HepG2 (cell line): ENCODE results near the gene FOSL2. TPM values are rescaled to one million over a fixed set of nuclear protein-coding genes. Genes with fewer than 3 reads are reported as not detected.
A peak's percentile ranks its signal among the peaks of the same experiment; 100 is the strongest.

ENCODE experiments used
- DNMT1 ChIP-seq: sonication (generic); formaldehyde crosslinking; IDR thresholded peaks from 2 replicates; pipeline ENCODE4 v1.5.1; 2020; ENCODE audit warnings: mild to moderate bottlenecking, missing genetic modification reagents
- ELF3 ChIP-seq: IDR thresholded peaks from 2 replicates; pipeline ENCODE4 v1.6.1; 2016; ENCODE audit warnings: missing genetic modification reagents, missing compliant biosample characterization
- ERF ChIP-seq: IDR thresholded peaks from 2 replicates; pipeline ENCODE4 v1.6.1; 2018; ENCODE audit warnings: missing biosample characterization, missing genetic modification reagents
- ETV5 ChIP-seq: IDR thresholded peaks from 2 replicates; pipeline ENCODE4 v1.6.1; 2018; ENCODE audit warnings: missing biosample characterization, missing genetic modification reagents, inconsistent platforms, borderline replicate concordance
- FOXP1 ChIP-seq, 2 experiments: fragments of 450-650 bp in 1 of 2; IDR thresholded peaks; 2 replicates each; pipeline ENCODE4 v1.6.1; 2017 to 2018; ENCODE audit warnings: antibody characterized with exemption in 1 of 2
- GATAD1 ChIP-seq: IDR thresholded peaks from 2 replicates; pipeline ENCODE4 v1.6.1; 2016; ENCODE audit warnings: missing genetic modification reagents, missing compliant biosample characterization
- ISX ChIP-seq: sonication (generic); formaldehyde crosslinking; conservative IDR thresholded peaks from 2 replicates; pipeline ENCODE4 v1.5.0; 2020; ENCODE audit warnings: missing genetic modification reagents
- NFIC ChIP-seq: IDR thresholded peaks from 2 replicates; pipeline ENCODE4 v1.6.1; 2012; ENCODE audit warnings: mild to moderate bottlenecking, low read length, inconsistent platforms
- NFRKB ChIP-seq: fragments of 450-650 bp; IDR thresholded peaks from 2 replicates; pipeline ENCODE4 v1.6.1; 2017
- NRL ChIP-seq: sonication (generic); formaldehyde crosslinking; IDR thresholded peaks from 2 replicates; pipeline ENCODE4 v1.5.0; 2020; ENCODE audit warnings: missing genetic modification reagents, mild to moderate bottlenecking, moderate library complexity, borderline replicate concordance
- SALL1 ChIP-seq: sonication (generic); formaldehyde crosslinking; IDR thresholded peaks from 2 replicates; pipeline ENCODE4 v1.8.0; 2022; ENCODE audit warnings: mild to moderate bottlenecking, missing genetic modification reagents
- SETDB1 ChIP-seq: sonication (generic); formaldehyde crosslinking; IDR thresholded peaks from 2 replicates; pipeline ENCODE4 v1.5.1; 2020; ENCODE audit warnings: missing genetic modification reagents, mild to moderate bottlenecking, borderline replicate concordance
- TBX2 ChIP-seq: sonication (generic); formaldehyde crosslinking; IDR thresholded peaks from 2 replicates; pipeline ENCODE4 v1.5.0; 2020; ENCODE audit warnings: missing genetic modification reagents, mild to moderate bottlenecking, borderline replicate concordance
- TRIM24 ChIP-seq: sonication (generic); formaldehyde crosslinking; IDR thresholded peaks from 2 replicates; pipeline ENCODE4 v1.8.0; 2022; ENCODE audit warnings: mild to moderate bottlenecking, missing genetic modification reagents
- ZFP41 ChIP-seq: sonication (generic); formaldehyde crosslinking; IDR thresholded peaks from 2 replicates; pipeline ENCODE4 v1.4.0; 2020; ENCODE audit warnings: mild to moderate bottlenecking, missing genetic modification reagents, borderline replicate concordance
- ZFP82 ChIP-seq: sonication (generic); formaldehyde crosslinking; IDR thresholded peaks from 2 replicates; pipeline ENCODE4 v1.5.1; 2020; ENCODE audit warnings: mild to moderate bottlenecking, missing genetic modification reagents, borderline replicate concordance
- ZKSCAN8 ChIP-seq: IDR thresholded peaks from 2 replicates; pipeline ENCODE4 v1.6.1; 2016; ENCODE audit warnings: borderline replicate concordance, missing genetic modification reagents, missing compliant biosample characterization
- ZNF326 ChIP-seq: sonication (generic); formaldehyde crosslinking; IDR thresholded peaks from 2 replicates; pipeline ENCODE4 v1.4.0; 2020; ENCODE audit warnings: missing genetic modification reagents, borderline replicate concordance
- ZNF331 ChIP-seq: sonication (generic); formaldehyde crosslinking; IDR thresholded peaks from 2 replicates; pipeline ENCODE4 v1.4.0; 2020; ENCODE audit warnings: missing genetic modification reagents
- ZNF460 ChIP-seq: sonication (generic); formaldehyde crosslinking; IDR thresholded peaks from 2 replicates; pipeline ENCODE4 v1.5.1; 2020; ENCODE audit warnings: missing genetic modification reagents, mild to moderate bottlenecking, borderline replicate concordance
- ZNF569 ChIP-seq: sonication (generic); formaldehyde crosslinking; IDR thresholded peaks from 2 replicates; pipeline ENCODE4 v1.5.0; 2020; ENCODE audit warnings: mild to moderate bottlenecking, missing genetic modification reagents, moderate library complexity, borderline replicate concordance
- ZNF607 ChIP-seq: sonication (generic); formaldehyde crosslinking; IDR thresholded peaks from 2 replicates; pipeline ENCODE4 v1.5.1; 2020; ENCODE audit warnings: missing genetic modification reagents, mild to moderate bottlenecking, borderline replicate concordance
- ZNF746 ChIP-seq: sonication (generic); formaldehyde crosslinking; IDR thresholded peaks from 2 replicates; pipeline ENCODE4 v1.8.0; 2022; ENCODE audit warnings: mild to moderate bottlenecking, missing genetic modification reagents
- ZNF792 ChIP-seq: IDR thresholded peaks from 2 replicates; pipeline ENCODE4 v1.6.1; 2016
- ZNF883 ChIP-seq: sonication (generic); formaldehyde crosslinking; IDR thresholded peaks from 2 replicates; pipeline ENCODE4 v1.5.1; 2020; ENCODE audit warnings: mild to moderate bottlenecking, missing genetic modification reagents; ENCODE audit errors: not compliant biosample characterization
- ZSCAN12 ChIP-seq: sonication (generic); formaldehyde crosslinking; IDR thresholded peaks from 2 replicates; pipeline ENCODE4 v1.9.0; 2021; ENCODE audit warnings: mild to moderate bottlenecking, missing genetic modification reagents
- polyA plus RNA-seq, 8 experiments: library from polyadenylated mRNA; depleted of rRNA in 3 of 8; stranded (reverse) in 7 of 8; unstranded in 1 of 8; fragments of >200 nt; fragmentation: Illumina TruSeq in 4 of 8; extraction: Trizol in 4 of 8; gene quantifications; 2 replicates each; pipeline versions ENCODE4 v1.2.1 to v1.2.3, GENCODE V29; 2011 to 2016; ENCODE audit warnings: low read depth in 4 of 8, missing spikeins in 1 of 8, mixed read lengths in 1 of 8; ENCODE audit not compliant: insufficient read depth in 1 of 8
- total RNA-seq, 5 experiments: library from RNA; depleted of rRNA; stranded (reverse); fragments of >200 nt; fragmentation: Illumina TruSeq; extraction: Trizol; gene quantifications; 2 replicates each; pipeline ENCODE4 v1.2.3, GENCODE V29; 2016; ENCODE audit warnings: low read depth in 1 of 5
- TF ChIP-seq, protein P1 (sequence below): sonication (generic); formaldehyde crosslinking; IDR thresholded peaks from 2 replicates; pipeline ENCODE4 v1.5.0; 2020; ENCODE audit warnings: missing genetic modification reagents
- TF ChIP-seq, protein P2 (sequence below): sonication (generic); formaldehyde crosslinking; conservative IDR thresholded peaks from 2 replicates; pipeline ENCODE4 v1.4.0; 2020; ENCODE audit warnings: missing genetic modification reagents
- TF ChIP-seq, protein P3 (sequence below): sonication (generic); formaldehyde crosslinking; IDR thresholded peaks from 2 replicates; pipeline ENCODE4 v1.8.0; 2022; ENCODE audit warnings: mild to moderate bottlenecking, missing genetic modification reagents, moderate library complexity

FOSL2 gene
- total and polyA plus RNA-seq, 2 of the 13 experiments (the other 11 are each of a cell fraction or from before 2014, with no cell fraction given): 3.4 to 18.1 TPM

DNA sequence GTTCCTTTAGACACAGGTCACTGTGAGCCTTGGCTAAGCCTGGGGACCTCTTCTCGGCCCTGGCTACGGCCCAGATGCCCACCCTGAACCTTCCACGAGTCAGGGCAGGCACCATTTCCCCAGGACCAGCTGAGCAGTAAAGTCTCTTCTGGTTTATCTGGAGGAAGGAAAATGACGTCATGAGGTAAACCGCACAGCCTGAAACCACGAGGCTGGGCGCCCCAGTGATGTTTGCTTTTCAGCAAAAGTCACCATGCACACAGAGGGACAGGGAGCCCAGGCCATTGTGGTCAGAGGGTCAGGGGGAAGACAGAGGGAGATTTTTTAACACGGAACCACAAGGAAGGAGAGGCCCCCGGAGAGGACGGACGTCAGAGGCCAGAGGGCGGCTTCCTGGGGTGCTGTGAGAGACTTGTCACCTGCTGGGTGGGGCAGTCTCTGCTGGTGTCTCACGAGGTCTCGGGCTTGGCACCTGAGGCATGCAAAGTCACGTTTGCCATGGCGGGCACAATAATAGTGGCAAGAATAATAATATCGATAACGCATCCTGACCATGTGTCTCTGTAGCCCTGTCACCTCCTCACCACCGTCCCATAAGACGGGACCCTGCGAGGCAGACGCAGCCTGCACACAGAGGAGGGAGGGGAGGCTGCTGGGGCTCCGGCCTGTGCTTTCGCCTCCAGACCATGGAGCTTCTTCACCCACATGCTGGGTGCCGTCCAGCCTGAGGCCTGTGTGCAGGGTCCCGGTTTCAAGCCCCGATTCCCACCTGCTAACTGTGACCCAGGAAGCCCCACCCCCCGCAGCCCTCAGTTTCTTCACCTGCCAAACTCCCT is 33.2 kb upstream of the FOSL2 start (continued):
- 0 out of 2 replicates have a peak, but pooled peaks have one; percentile 34 for TF ChIP-seq ZKSCAN8
- TF ChIP-seq ZNF607 (CRISPR knock-in tag): no peak
- TF ChIP-seq ETV5: peak; percentile 29; the same call in 1 of the 2 replicates
- TF ChIP-seq ELF3 (CRISPR knock-in tag): 0 out of 2 replicates have a peak, but pooled peaks have one; percentile 41
- no peak for TF ChIP-seq ZNF326 (CRISPR knock-in tag)
- TF ChIP-seq ZFP41 (CRISPR knock-in tag): no peak
- TF ChIP-seq, protein P1, sequence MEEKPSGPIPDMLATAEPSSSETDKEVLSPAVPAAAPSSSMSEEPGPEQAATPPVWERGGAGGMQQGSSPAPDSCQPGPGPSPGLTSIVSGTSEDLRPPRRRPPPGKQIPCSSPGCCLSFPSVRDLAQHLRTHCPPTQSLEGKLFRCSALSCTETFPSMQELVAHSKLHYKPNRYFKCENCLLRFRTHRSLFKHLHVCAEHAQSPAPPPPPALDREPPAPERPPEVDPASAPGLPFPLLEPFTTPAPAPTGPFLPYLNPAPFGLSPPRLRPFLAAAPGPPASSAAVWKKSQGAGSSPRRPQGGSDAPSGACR (CRISPR knock-in tag): peak; percentile 6; the same call in 1 of the 2 replicates
- no peak for TF ChIP-seq GATAD1
- peak; percentile 46; the same call in 1 of the 2 replicates for TF ChIP-seq SALL1 (CRISPR knock-in tag)
- no peak for TF ChIP-seq DNMT1 (CRISPR knock-in tag)
- no peak for TF ChIP-seq ZNF569 (CRISPR knock-in tag)
- TF ChIP-seq, protein P2, sequence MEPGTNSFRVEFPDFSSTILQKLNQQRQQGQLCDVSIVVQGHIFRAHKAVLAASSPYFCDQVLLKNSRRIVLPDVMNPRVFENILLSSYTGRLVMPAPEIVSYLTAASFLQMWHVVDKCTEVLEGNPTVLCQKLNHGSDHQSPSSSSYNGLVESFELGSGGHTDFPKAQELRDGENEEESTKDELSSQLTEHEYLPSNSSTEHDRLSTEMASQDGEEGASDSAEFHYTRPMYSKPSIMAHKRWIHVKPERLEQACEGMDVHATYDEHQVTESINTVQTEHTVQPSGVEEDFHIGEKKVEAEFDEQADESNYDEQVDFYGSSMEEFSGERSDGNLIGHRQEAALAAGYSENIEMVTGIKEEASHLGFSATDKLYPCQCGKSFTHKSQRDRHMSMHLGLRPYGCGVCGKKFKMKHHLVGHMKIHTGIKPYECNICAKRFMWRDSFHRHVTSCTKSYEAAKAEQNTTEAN (CRISPR knock-in tag): 0 out of 2 replicates have a peak, but pooled peaks have one; percentile 19
- no peak for TF ChIP-seq ISX (CRISPR knock-in tag)
- no peak for TF ChIP-seq TRIM24 (CRISPR knock-in tag)
- TF ChIP-seq ZFP82: no peak
- no peak for TF ChIP-seq SETDB1
- no peak for TF ChIP-seq ZNF746 (CRISPR knock-in tag)
- no peak for TF ChIP-seq NFRKB
- TF ChIP-seq, protein P3, sequence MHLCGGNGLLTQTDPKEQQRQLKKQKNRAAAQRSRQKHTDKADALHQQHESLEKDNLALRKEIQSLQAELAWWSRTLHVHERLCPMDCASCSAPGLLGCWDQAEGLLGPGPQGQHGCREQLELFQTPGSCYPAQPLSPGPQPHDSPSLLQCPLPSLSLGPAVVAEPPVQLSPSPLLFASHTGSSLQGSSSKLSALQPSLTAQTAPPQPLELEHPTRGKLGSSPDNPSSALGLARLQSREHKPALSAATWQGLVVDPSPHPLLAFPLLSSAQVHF: no peak
- no peak for TF ChIP-seq ZSCAN12 (CRISPR knock-in tag)
- TF ChIP-seq ZNF331 (CRISPR knock-in tag): peak; percentile 59; the same call in 1 of the 2 replicates
- TF ChIP-seq ERF (CRISPR knock-in tag): 0 out of 2 replicates have a peak, but pooled peaks have one; percentile 57
- TF ChIP-seq ZNF792 (CRISPR knock-in tag): 0 out of 2 replicates have a peak, but pooled peaks have one; percentile 26
- TF ChIP-seq FOXP1 (IDR thresholded peaks at IDR 0.05): no peak
- peak; percentile 56 for TF ChIP-seq FOXP1 (CRISPR knock-in tag; IDR thresholded peaks at IDR 0.05)
- TF ChIP-seq ZNF883 (CRISPR knock-in tag): peak; percentile 18
- TF ChIP-seq ZNF460 (CRISPR knock-in tag): no peak
- TF ChIP-seq NFIC: no peak
- peak; percentile 48; the same call in 1 of the 2 replicates for TF ChIP-seq TBX2 (CRISPR knock-in tag)
- TF ChIP-seq NRL (CRISPR knock-in tag): no peak
